HL-60 (cell line): ENCODE results near the gene HPS1.

Source experiments
- DNase-seq, 2 experiments: peaks; one replicate each; pipeline ENCODE4 v3.0.0-alpha.2; 2010 to 2020; ENCODE audit warnings: low read depth in 1 of 2, low spot score in 1 of 2
- H3K27ac ChIP-seq: fragments of 250-450 bp; sonication (Bioruptor Pico); replicated peaks from 2 replicates; pipeline ENCODE4 v1.5.1; 2020; ENCODE audit warnings: mild to moderate bottlenecking, moderate library complexity
- H3K27me3 ChIP-seq: fragments of 250-450 bp; sonication (Bioruptor Pico); 2 replicates; pipeline ENCODE4 v1.5.1; 2021; ENCODE audit warnings: mild to moderate bottlenecking, moderate library complexity; ENCODE audit not compliant: insufficient read depth, poor library complexity, severe bottlenecking
- H3K4me3 ChIP-seq: replicated peaks from 2 replicates; pipeline ENCODE4 v1.5.1; 2011; ENCODE audit warnings: mild to moderate bottlenecking, control low read depth, low read length; ENCODE audit not compliant: insufficient read depth
- CTCF ChIP-seq: IDR thresholded peaks from one replicate; pipeline ENCODE4 v1.5.1; 2011; ENCODE audit warnings: low read length, control low read depth, inconsistent platforms; ENCODE audit not compliant: insufficient read depth
- GABPA ChIP-seq: IDR thresholded peaks from 2 replicates; pipeline ENCODE4 v1.6.1; 2012; ENCODE audit warnings: low read depth
- POLR2AphosphoS5 ChIP-seq: IDR thresholded peaks from 2 replicates; pipeline ENCODE4 v1.6.1; 2012; ENCODE audit warnings: low read depth
- REST ChIP-seq: IDR thresholded peaks from 2 replicates; pipeline ENCODE4 v1.6.1; 2012; ENCODE audit warnings: low read depth; ENCODE audit not compliant: insufficient replicate concordance
- SPI1 ChIP-seq: IDR thresholded peaks from 2 replicates; pipeline ENCODE4 v1.6.1; 2012; ENCODE audit warnings: low read depth, mild to moderate bottlenecking, borderline replicate concordance

Gene HPS1

GRCh38 chr10:98396096-98397063 is 50.4 kb downstream of the HPS1 start:
- H3K27me3 ChIP-seq: peaks cover 2% of the 10 kb centered on the region
- no peak overlapping the region for H3K4me3 ChIP-seq
- no peak overlapping the region for H3K27ac ChIP-seq
- DNase-seq: no peak
- TF ChIP-seq REST (no peak), SPI1 (no peak), POLR2AphosphoS5 (no peak), GABPA (no peak), CTCF (no peak)

GRCh38 chr10:98394851-98395440 is 51.8 kb downstream of the HPS1 start:
- no peak for TF ChIP-seq POLR2AphosphoS5
- Histone ChIP-seq H3K4me3 (no peak overlapping the region), H3K27me3 (peaks cover 2% of the 10 kb centered on the region), H3K27ac (no peak overlapping the region)
- no peak for DNase-seq

GRCh38 chr10:98391578-98391991 is 55.1 kb downstream of the HPS1 start:
- TF ChIP-seq CTCF: no peak
- no peak for TF ChIP-seq SPI1
- no peak for TF ChIP-seq GABPA
- no peak for TF ChIP-seq POLR2AphosphoS5
- TF ChIP-seq REST: no peak
- H3K4me3 ChIP-seq: no peak overlapping the region
- no peak overlapping the region for H3K27ac ChIP-seq
- DNase-seq: no peak
- H3K27me3 ChIP-seq: peaks cover 2% of the 10 kb centered on the region

- peak; percentile 22 to 65 for DNase-seq
- H3K4me3 ChIP-seq: no peak overlapping the region
- peak; percentile 86 for TF ChIP-seq SPI1
- no peak for TF ChIP-seq POLR2AphosphoS5
These were observed 55.7 kb downstream of the HPS1 start for GRCh38 chr10:98391065-98391464.

More at GRCh38 chr10:98391065-98391464, 55.7 kb downstream of the HPS1 start:
- peaks cover 2% of the 10 kb centered on the region for H3K27me3 ChIP-seq
- H3K27ac ChIP-seq: no peak overlapping the region
